OCI-LY7 (cell line): ENCODE results near the gene ZCCHC14.

Source experiments
- EZH2phosphoT487 ChIP-seq: fragments of 200-600 bp; sonication (generic); IDR thresholded peaks from 2 replicates; pipeline ENCODE4 v1.6.1; 2018; ENCODE audit warnings: low read depth, borderline replicate concordance, mild to moderate bottlenecking, mixed run types, antibody characterized with exemption, low read length, moderate library complexity, mixed read lengths
- TF ChIP-seq, protein P1 (sequence below): fragments of 200-600 bp; sonication (generic); conservative IDR thresholded peaks from 2 replicates; pipeline ENCODE4 v1.5.1; 2014; ENCODE audit warnings: mild to moderate bottlenecking, antibody characterized with exemption, low read length, moderate library complexity, mixed read lengths

DNA sequence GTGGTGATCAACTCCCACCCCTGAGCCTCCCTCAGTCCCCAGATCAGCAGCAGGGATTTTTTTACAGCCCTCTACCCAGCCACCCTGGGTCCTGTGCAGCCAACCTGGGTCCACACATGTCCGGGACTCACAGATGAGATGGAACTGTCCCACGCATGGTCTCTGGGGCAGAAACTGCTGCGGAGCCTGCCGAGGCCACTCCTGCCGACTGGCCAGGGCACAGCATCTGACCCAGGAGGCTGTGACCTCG lies 48.0 kb upstream of the ZCCHC14 start:
- TF ChIP-seq, protein P1, sequence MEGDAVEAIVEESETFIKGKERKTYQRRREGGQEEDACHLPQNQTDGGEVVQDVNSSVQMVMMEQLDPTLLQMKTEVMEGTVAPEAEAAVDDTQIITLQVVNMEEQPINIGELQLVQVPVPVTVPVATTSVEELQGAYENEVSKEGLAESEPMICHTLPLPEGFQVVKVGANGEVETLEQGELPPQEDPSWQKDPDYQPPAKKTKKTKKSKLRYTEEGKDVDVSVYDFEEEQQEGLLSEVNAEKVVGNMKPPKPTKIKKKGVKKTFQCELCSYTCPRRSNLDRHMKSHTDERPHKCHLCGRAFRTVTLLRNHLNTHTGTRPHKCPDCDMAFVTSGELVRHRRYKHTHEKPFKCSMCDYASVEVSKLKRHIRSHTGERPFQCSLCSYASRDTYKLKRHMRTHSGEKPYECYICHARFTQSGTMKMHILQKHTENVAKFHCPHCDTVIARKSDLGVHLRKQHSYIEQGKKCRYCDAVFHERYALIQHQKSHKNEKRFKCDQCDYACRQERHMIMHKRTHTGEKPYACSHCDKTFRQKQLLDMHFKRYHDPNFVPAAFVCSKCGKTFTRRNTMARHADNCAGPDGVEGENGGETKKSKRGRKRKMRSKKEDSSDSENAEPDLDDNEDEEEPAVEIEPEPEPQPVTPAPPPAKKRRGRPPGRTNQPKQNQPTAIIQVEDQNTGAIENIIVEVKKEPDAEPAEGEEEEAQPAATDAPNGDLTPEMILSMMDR = no peak
- TF ChIP-seq EZH2phosphoT487 = no peak
